RCC 7860 (cell line): ENCODE data around the gene ZDHHC16.
A peak's percentile ranks its signal among the peaks of the same experiment; 100 is the strongest.
"Not testable (repeated sequence)": the region's sequence is repeated elsewhere in the genome, so short reads cannot be mapped to it uniquely, and the experiment has no call there.

Experiments used
- DNase-seq: peaks from one replicate; pipeline ENCODE4 v3.0.0-alpha.2; 2015; ENCODE audit warnings: low spot score
- FAIRE-seq: peaks from 2 replicates; lab custom pipeline; 2012; peaks lifted over from hg19 to GRCh38; lab: Jason Lieb, UNC

Gene ZDHHC16

DNA sequence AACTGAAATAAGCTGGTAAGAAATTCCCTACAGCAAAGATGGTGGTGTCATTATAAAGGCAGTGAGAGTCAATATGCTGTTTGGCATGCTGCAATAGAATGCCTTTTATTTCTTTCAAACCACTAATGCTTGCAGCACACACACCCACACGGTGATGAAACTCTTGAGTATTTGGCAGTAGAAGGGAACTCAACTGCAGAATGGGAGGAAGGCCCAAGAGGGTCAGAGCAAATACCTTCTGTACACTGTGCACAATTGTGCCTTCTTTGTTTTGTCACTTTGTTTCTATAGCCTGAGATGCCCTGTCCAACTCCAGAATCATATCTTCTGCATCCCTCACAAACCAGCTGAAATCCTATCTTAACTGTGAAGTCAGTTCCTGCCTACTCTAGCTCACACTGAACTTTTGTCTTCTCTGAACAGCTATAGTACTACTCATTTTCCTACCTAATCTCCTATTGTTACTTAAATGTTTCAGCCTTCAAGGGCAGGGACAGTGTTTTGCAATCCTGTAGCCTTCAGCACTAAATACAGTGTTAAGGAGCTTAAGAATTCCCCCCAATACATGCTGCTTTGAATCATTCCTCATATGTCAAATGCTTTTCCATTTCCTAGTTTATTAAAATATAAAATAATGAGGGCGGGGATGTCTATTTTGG, 30.1 kb downstream of the ZDHHC16 start:
- no peak for FAIRE-seq
- DNase-seq = no peak

DNA sequence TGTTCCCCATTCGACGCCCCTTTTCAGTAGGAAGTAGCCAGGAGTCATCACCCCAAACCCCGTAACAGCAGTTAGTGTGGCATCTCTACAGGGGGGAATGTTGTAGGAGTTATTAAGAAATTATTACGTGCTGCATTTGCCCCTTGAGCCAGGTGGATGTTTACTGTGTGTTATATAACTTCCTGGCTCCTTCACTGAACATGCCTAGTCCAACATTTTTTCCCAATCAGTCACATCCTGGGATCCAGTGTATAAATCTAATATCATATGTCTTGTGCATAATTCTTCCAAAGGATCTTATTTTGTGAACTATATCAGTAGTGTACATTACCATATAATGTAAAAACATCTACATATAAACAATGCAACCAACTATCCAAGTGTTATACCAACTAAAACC, 33.4 kb downstream of the ZDHHC16 start:
- not testable (repeated sequence) for DNase-seq
- FAIRE-seq = peak; percentile 23

DNA sequence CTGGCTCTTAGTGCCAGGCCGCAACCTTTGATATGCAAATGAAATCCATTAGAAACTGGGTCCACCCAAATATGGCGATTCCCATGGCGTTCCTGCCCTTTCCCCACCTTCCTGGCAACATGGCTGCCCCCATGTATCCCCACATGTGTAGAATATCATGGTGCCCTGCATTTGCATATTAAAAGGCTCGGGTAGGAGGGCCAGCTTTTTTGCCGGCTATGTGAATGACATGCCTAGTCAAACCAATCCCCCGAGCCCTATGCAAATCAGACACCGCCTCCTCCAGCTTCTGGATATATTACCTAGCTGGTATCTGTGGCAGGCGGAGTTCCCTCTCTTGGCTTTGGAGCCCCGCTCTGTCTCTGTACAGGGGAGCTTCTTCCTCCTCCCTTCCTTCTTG, 34.0 kb downstream of the ZDHHC16 start:
- DNase-seq = no peak
- no peak for FAIRE-seq

- FAIRE-seq = no peak
- no peak for DNase-seq
Measured at GRCh38 chr10:97481071-97481470, 35.1 kb downstream of the ZDHHC16 start.

GRCh38 chr10:97482381-97482780, 36.4 kb downstream of the ZDHHC16 start:
- DNase-seq (no peak), FAIRE-seq (no peak)

- no peak for DNase-seq
- no peak for FAIRE-seq
Measured at GRCh38 chr10:97483506-97483905, 37.5 kb downstream of the ZDHHC16 start.

DNA sequence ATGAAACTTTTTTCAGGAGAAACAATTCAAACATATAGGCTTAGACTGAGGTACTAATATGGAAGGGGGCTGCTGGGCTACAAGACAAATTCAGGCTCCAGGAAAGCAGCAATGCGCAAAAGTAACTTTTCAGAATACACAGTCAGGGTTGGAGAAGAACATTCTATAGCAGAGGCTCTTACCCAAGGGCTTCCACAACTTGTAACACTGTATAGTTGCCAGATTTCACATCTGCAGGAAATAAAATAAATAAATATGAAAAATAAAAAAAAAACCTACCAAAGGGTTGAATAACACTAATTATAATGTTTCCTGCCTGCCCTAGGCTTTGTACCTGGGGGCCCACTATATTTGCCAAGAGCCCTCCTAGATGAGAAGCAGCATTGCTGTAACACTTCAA, 37.9 kb downstream of the ZDHHC16 start:
- FAIRE-seq (no peak), DNase-seq (no peak)

DNA sequence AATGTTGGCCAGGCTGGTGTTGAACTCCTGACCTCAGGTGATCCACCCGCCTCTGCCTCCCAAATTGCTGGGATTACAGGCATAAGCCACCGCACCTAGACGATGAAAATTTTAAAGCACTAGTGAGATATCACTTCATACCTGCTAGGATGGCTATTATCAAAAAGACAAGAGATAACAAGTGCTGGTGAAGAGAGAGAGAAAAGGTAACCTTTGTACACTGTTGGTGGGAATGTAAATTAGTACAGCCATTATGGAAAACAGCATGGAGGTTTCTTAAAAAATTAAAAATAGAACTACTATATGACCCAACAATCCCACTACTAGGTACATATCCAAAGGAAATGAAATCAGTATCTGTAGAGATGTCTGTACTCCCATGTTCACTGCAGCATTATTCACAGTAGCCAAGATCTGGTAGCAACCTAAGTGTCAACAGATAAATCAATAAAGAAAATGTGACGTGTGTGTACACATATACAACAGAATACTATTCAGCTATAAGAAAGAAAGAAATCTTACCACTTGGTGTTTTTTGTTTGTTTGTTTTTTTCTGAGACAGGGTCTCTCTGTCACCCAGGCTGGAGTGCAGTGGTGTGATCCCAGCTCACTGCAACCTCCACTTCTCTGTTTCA, 39.8 kb downstream of the ZDHHC16 start:
- no peak for FAIRE-seq
- no peak for DNase-seq

DNA sequence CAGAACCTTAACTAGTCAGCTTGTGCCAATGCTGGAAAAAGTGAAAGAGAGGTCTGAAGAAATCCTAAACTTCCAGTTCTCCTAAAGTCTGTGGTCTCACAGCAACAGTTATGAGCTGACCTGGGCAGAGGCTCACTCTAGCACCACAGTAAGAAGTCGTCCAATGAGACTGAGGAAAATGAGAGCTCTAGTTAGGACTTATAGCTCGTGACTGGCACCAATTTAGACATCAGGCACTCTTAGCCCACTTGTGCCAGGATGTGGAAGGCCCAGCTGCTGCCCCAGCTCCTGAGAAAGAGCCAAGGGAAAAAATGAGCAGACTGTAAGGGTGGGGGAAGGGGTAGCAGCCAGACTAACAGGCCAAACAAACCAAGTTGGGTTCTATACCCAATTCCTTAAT, 44.6 kb downstream of the ZDHHC16 start:
- DNase-seq (no peak), FAIRE-seq (no peak)

DNA sequence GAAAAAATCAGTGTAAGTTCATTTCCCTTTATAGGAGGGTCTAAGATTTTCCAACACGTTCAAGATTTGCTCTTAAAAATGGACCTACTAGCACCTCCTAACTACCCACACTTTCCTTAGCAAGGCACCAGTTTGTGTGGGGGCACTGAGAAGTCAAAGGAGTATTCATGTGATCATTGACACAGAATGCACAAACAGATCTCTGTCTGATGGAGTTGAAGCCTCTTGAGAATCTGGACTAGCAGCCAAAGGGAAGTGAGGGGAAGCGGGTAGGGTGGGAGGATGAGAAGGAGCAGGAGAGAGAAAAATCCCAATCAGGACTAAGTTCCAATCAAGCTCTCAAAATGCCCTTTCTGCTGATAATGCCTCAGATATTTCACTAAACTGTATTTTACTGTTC, 48.2 kb downstream of the ZDHHC16 start:
- DNase-seq (no peak), FAIRE-seq (no peak)

DNA sequence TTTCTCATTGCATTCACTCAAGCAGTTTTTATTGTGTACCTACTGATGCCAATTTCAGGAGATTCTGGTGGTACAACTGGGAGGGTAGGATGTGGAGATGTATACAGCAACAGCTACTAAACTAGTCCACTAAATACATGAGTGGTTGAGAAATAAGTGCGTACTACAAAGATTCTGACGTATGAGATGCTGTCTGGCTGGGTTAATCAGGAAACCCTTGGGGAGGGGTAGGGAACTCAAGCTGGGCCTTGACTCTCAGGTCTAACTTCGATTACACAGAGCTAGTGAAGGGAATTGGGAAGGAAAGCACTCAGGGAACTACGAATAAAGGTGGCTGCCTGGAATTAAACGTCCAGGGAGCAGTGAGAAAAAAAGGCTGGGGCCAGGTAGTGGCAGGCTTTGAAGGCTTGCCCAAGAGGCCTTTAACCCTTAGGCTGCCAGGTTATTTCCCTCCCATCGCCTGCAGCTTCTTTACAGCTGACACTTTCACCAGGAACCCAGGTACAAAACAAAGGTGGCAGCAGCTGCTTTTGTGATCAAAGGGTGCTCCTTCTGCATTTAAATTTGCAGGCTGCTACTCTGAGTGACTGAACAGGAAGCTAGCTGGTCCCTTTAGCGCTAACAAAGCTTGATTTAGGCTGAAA, 49.0 kb downstream of the ZDHHC16 start:
- DNase-seq (no peak), FAIRE-seq (no peak)

DNA sequence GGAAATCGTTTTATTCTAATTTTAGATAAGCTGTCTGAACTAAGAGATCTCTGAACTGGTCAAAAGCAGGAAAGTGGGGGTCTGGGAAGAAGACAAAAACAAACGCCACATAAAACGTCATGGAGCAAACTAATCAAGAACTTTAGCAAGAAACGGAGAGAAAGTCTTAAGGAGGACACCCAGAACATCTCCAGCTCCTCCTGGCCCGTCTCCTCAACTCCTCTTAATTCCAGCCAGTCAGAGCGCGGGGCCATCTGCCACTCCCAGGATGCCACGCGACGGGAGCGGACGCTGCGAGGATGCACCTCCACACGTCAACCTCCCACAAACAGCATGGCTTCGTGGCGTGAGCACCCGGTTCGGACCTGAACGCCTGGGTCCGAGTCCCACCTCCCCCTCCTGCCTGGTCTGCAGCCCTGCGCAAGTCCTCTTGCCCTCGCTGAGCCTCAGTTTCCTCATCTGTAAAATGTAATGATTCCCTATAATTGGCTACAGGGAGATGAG, 51.6 kb downstream of the ZDHHC16 start:
- peak; percentile 20 for FAIRE-seq
- DNase-seq = peak; percentile 79

DNA sequence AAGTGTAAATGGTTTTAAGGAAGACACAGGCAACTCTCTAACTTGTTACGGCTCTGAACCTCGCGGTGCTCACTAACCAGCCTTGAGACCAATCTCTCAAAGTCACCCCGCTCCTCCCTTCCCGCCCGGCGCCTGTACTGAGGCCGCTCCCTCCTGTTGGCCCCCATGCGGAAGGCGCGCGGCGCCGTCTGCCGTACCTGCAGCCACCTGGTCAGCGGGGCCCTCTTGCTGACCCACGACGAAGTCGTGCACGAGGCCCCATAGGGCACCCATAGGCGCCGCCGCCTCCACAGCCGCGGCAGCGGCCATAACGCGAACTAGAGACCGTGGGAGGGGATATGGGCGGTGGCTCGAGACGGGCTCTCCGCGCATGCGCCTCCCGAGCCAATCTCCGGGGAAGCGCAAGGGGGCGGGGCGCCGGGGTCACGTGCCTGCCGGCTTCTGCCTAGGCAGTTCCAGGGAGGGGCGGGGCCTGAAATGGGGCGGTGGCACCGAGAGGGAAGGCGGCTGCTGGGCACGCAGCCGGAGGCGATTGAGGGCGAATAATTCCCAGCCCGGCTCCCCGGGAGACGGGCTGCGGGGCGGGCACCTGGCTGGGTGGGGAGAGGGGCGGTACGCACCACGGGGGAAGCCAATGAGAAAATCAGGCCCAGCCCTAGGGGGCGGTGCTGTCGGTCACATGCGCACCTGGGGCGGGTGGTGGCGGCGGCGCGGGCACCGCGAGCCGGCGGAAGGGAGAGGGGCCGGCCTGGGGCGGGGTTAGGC, 52.3 kb downstream of the ZDHHC16 start, which contains the start of gene MMS19:
Gene MMS19 (minus strand): TSS at position 347 of the 765 bp plus-strand sequence. CDS start 38 bp downstream, at position 309.
- peak; percentile 92 for DNase-seq
- peak; percentile 50 for FAIRE-seq

- FAIRE-seq (no peak), DNase-seq (peak; percentile 16)
Measured at GRCh38 chr10:97498841-97499560, 53.0 kb downstream of the ZDHHC16 start, which contains the start of gene UBTD1. UBTD1 (plus strand) TSS chr10:97498924; CDS start chr10:97499204, 280 bp downstream.

DNA sequence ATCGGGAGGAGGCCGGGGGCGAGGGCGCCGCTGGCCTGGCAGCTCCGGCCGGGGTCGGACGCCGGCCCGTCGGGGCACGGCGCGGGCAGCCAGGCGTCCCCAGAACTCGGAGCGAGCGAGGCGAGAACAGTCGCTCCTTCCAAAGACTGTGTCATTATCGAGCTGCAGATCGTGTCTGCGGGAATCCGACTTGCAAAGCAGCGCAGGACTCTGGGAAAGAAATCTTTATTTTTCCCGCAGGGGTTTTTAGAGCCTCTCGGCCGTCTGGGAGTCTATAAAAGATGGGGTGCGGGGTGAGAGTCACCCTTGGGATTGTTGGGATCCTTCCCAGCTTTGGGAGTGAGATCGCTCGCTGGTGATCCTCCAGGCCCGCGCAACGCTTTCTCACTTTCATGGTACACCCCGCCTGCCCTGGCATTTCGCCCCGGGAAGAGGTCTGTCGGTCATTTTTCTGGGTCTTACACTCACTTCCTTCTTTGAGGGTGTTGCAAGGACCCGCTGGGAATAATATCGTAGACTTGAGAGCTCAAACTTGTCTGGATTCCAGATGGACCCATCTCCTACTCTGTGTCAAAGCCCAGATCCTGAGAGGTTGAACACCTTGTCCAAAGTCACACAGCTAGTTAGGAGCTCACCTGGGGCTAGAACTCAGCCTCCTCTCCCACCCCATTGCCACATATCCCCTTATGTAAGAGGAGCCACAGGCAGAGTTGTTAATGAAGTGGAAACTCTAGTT, 53.8 kb downstream of the ZDHHC16 start:
- DNase-seq (no peak), FAIRE-seq (no peak)

GRCh38 chr10:97500297-97500575, 54.3 kb downstream of the ZDHHC16 start:
- no peak for DNase-seq
- FAIRE-seq = no peak

DNA sequence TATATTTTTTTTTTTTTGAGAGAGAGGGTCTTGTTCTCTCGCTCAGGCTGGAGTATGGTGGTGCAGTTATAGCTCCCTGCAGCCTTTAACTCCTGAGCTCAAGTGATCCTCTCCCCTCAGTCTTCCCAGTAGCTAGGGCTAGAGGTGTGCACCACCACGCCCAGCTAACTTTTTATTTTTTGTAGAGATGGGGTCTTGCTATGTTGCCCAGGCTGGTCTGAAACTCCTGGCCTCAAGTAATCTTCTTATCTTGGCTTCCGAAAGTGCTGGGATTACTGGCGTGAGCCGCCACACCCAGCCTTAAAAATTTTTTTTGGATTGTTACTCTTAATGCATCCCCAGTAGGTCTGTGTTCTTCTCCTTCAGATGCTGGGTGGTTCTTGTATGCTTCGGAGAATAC, 56.9 kb downstream of the ZDHHC16 start:
- DNase-seq = no peak
- no peak for FAIRE-seq

GRCh38 chr10:97503406-97503805, 57.4 kb downstream of the ZDHHC16 start:
- no peak for FAIRE-seq
- no peak for DNase-seq

DNA sequence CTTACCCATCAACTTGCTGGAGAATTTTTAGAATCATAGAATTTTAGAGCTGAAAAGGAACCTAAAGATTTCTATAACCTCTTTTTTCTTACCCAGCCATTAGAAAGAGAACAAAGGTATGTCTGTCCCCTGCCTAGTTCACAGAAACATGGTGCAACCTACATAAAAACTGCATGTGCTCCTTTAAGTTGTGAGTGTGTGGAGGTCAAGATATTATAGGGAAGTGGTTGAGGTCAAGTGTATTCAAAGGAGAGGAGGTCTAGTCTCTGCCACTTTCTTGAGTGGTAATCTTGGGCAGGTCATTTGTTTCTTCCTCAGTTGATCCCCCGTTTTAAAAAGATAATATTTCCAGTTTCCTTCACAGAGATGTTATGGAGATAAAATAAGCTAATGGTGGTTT, 59.2 kb downstream of the ZDHHC16 start:
- DNase-seq (no peak), FAIRE-seq (no peak)
